ENCODE results near the gene ANKRD62.

ANKRD62 gene

DNA sequence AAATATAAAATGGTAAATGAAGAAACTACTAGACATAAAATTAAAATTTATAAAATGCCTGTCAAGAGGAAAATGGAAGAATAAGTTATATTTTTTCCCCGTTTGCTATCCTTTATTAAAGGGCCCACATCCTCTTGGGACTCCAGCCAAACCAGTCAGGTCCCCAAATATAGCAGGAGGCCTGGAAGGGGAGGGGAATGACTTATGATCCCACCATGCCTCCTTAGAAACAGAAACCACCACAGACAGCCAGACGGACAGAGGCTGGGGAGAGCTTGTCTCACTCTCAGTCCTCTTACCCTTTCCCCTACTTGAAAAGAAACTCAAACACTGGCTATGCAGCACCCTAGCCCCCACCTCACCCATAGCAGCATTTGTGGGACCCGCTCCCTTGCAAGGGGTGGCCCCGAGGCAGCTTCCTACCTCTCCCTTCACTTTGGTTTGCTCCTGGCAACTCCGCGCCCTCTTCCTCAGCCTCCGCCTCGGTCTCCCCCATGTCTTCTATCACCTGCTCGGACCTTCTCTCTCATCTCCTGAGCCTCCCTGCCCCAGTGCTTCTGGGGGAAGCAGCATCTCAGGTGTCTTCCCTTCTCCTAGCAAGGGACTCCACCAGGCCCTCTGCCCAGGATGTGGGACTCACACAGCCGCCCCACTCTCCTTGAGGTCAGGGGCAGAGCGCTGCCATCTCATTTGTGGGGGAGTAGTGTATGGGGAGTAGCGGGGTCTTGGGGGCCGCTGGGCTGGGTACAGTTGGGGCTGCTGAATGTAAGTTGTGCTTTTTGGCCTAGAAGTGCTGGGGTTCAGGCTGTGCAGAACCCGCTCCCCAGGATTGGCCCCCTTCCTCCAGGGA is 37.4 kb upstream of the ANKRD62 start:
- H4K20me1 ChIP-seq (ENCODE audit: insufficient read depth, low read length): no peaks in the 10 kb centered on the region
- no peak overlapping the region for H2AFZ ChIP-seq (ENCODE audit: low read depth, low read length)
- no peaks in the 10 kb centered on the region for H3K79me2 ChIP-seq (ENCODE audit: insufficient read depth, low read length)
- H3K9me3 ChIP-seq (ENCODE audit: insufficient read depth, low read length, severe bottlenecking): no peaks in the 10 kb centered on the region
- H3K4me1 ChIP-seq (ENCODE audit: insufficient read depth, low read length): no peaks in the 10 kb centered on the region
- no peak overlapping the region for H3K4me3 ChIP-seq (ENCODE audit: low read depth in 1 of 2, low read length in 2 of 2)
- no peaks in the 10 kb centered on the region for H3K36me3 ChIP-seq (ENCODE audit: insufficient read depth, low read length)
- TF ChIP-seq EZH2 (IDR thresholded peaks at IDR 0.05; ENCODE audit: borderline replicate concordance, low read depth, low read length, severe bottlenecking): no peak
- TF ChIP-seq, protein P1, sequence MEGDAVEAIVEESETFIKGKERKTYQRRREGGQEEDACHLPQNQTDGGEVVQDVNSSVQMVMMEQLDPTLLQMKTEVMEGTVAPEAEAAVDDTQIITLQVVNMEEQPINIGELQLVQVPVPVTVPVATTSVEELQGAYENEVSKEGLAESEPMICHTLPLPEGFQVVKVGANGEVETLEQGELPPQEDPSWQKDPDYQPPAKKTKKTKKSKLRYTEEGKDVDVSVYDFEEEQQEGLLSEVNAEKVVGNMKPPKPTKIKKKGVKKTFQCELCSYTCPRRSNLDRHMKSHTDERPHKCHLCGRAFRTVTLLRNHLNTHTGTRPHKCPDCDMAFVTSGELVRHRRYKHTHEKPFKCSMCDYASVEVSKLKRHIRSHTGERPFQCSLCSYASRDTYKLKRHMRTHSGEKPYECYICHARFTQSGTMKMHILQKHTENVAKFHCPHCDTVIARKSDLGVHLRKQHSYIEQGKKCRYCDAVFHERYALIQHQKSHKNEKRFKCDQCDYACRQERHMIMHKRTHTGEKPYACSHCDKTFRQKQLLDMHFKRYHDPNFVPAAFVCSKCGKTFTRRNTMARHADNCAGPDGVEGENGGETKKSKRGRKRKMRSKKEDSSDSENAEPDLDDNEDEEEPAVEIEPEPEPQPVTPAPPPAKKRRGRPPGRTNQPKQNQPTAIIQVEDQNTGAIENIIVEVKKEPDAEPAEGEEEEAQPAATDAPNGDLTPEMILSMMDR (IDR thresholded peaks at IDR 0.05; ENCODE audit: borderline replicate concordance, extremely low read depth, low read length, poor library complexity, severe bottlenecking): no peak
- ATAC-seq (ENCODE audit: insufficient read depth, low read depth) (no peak), DNase-seq (no peak)
- no peak overlapping the region for H3K4me2 ChIP-seq (ENCODE audit: insufficient read depth, low read length)
- H3K9ac ChIP-seq (ENCODE audit: low read depth, low read length): no peak overlapping the region
- H3K27me3 ChIP-seq (ENCODE audit: insufficient read depth, low read length, poor library complexity): peaks cover 16% of the 10 kb centered on the region
- H3K27ac ChIP-seq (ENCODE audit: low read length): no peak overlapping the region

DNA sequence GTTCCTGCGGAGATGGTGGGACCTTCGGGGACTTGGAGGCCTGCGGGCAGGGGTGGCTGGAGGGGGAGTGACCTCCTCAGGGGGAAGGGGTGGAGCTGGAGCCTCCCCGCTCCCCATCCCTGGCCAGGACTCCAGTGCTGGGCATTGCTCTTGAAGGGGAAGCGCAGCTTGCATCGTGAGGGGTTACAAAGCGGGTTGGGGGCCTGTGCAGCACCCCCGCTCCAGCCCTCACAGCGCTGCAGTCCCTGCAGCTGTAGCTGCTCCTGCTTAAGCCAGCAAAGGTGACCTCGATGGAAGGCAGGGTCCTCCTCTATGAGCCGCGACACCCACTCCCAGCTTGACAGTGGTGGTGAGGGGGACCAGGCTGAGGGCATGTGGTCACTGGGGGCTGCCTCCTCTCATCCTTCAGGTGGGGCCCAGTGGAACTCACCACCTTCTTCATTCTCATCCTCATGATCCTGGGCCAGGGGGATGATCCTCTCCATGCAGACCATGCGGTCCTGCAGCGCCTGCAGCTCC is 36.7 kb upstream of the ANKRD62 start:
- no peak for ATAC-seq (ENCODE audit: insufficient read depth, low read depth)
- Histone ChIP-seq H2AFZ (ENCODE audit: low read depth, low read length) (no peak overlapping the region), H3K9ac (ENCODE audit: low read depth, low read length) (no peak overlapping the region), H3K79me2 (ENCODE audit: insufficient read depth, low read length) (no peaks in the 10 kb centered on the region), H3K4me1 (ENCODE audit: insufficient read depth, low read length) (no peaks in the 10 kb centered on the region), H3K27ac (ENCODE audit: low read length) (no peak overlapping the region), H3K4me2 (ENCODE audit: insufficient read depth, low read length) (no peak overlapping the region), H3K9me3 (ENCODE audit: insufficient read depth, low read length, severe bottlenecking) (no peaks in the 10 kb centered on the region), H3K4me3 (ENCODE audit: low read depth in 1 of 2, low read length in 2 of 2) (no peak overlapping the region), H3K27me3 (ENCODE audit: insufficient read depth, low read length, poor library complexity) (peaks cover 16% of the 10 kb centered on the region), H3K36me3 (ENCODE audit: insufficient read depth, low read length) (no peaks in the 10 kb centered on the region), H4K20me1 (ENCODE audit: insufficient read depth, low read length) (no peaks in the 10 kb centered on the region)
- DNase-seq: no peak
- TF ChIP-seq, protein P1 (IDR thresholded peaks at IDR 0.05; ENCODE audit: borderline replicate concordance, extremely low read depth, low read length, poor library complexity, severe bottlenecking): no peak
- TF ChIP-seq EZH2 (IDR thresholded peaks at IDR 0.05; ENCODE audit: borderline replicate concordance, low read depth, low read length, severe bottlenecking): no peak

DNA sequence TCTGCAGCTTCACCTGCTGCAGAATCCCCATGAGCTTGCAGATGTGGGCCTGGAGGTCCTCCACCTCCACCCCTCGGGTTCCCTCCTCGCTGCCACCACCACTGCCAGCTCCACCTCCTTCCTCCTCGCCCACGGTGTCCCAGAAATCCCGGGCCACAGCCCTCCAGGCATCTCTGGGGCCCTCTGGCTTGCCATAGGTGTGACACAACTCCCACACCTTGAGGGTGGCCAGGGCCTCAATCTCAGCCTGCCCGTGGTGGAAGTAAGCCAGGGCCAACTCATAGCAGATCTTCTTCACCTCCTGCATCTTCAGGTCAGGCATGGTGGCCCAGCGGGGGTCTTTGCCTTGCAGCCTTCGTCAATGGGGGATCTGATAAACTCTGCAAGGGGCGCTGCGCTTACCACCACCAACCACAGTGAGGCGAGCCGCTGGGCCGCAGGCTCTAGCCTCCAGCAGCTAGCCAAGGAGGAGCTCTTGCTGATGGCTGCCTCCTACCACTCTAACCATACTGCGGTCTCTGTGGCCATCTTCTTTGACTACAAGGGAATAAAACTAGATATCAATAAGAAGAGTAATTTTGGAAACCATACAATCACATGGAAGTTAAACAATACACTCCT is 36.1 kb upstream of the ANKRD62 start:
- H3K36me3 ChIP-seq (ENCODE audit: insufficient read depth, low read length): no peaks in the 10 kb centered on the region
- no peaks in the 10 kb centered on the region for H3K9me3 ChIP-seq (ENCODE audit: insufficient read depth, low read length, severe bottlenecking)
- H3K27ac ChIP-seq (ENCODE audit: low read length): no peak overlapping the region
- H3K4me3 ChIP-seq (ENCODE audit: low read depth in 1 of 2, low read length in 2 of 2): no peak overlapping the region
- TF ChIP-seq, protein P1 (IDR thresholded peaks at IDR 0.05; ENCODE audit: borderline replicate concordance, extremely low read depth, low read length, poor library complexity, severe bottlenecking): peak; percentile 36
- TF ChIP-seq EZH2 (IDR thresholded peaks at IDR 0.05; ENCODE audit: borderline replicate concordance, low read depth, low read length, severe bottlenecking): no peak
- H3K4me2 ChIP-seq (ENCODE audit: insufficient read depth, low read length): no peak overlapping the region
- H3K27me3 ChIP-seq (ENCODE audit: insufficient read depth, low read length, poor library complexity): peaks cover 12% of the 10 kb centered on the region
- DNase-seq (no peak), ATAC-seq (ENCODE audit: insufficient read depth, low read depth) (no peak)
- H4K20me1 ChIP-seq (ENCODE audit: insufficient read depth, low read length): no peaks in the 10 kb centered on the region
- no peak overlapping the region for H3K9ac ChIP-seq (ENCODE audit: low read depth, low read length)
- H3K4me1 ChIP-seq (ENCODE audit: insufficient read depth, low read length): no peaks in the 10 kb centered on the region
- no peaks in the 10 kb centered on the region for H3K79me2 ChIP-seq (ENCODE audit: insufficient read depth, low read length)
- no peak overlapping the region for H2AFZ ChIP-seq (ENCODE audit: low read depth, low read length)

Data from DND-41 (cell line).